GM19395 (cell line): ENCODE data around the gene MKKS.

Experiments
- ATAC-seq: cut with Tn5 transposase; IDR thresholded peaks from one replicate; pipeline ENCODE4 v1.9.1; 2021; ENCODE audit warnings: mild to moderate bottlenecking, moderate library complexity; ENCODE audit not compliant: unreplicated experiment

Gene MKKS

GRCh38 chr20:10433623-10434466 is at the start of gene MKKS:
Gene MKKS, minus strand, starts transcription at chr20:10434222. Its CDS starts 20,708 bp downstream, at chr20:10413514.
- peak; percentile 58 for ATAC-seq

- no peak for ATAC-seq
Observed at GRCh38 chr20:10483691-10484090, 49.7 kb upstream of the MKKS start.

GRCh38 chr20:10481676-10482075 is 47.7 kb upstream of the MKKS start:
- ATAC-seq: no peak

GRCh38 chr20:10478930-10479329 is 44.9 kb upstream of the MKKS start:
- no peak for ATAC-seq

GRCh38 chr20:10478205-10478604 is 44.2 kb upstream of the MKKS start:
- peak; percentile 73 for ATAC-seq

- ATAC-seq: peak; percentile 82
Observed at GRCh38 chr20:10476319-10476724, 42.3 kb upstream of the MKKS start.

GRCh38 chr20:10475225-10475624 is 41.2 kb upstream of the MKKS start:
- no peak for ATAC-seq

GRCh38 chr20:10474606-10475184 is 40.7 kb upstream of the MKKS start:
- no peak for ATAC-seq

- no peak for ATAC-seq
Observed at GRCh38 chr20:10472871-10473270, 38.8 kb upstream of the MKKS start.

- ATAC-seq: no peak
Observed at GRCh38 chr20:10470276-10470675, 36.3 kb upstream of the MKKS start.

GRCh38 chr20:10469599-10469998 is 35.6 kb upstream of the MKKS start:
- no peak for ATAC-seq

GRCh38 chr20:10469056-10469455 is 35.0 kb upstream of the MKKS start:
- ATAC-seq: no peak

- no peak for ATAC-seq
Observed at GRCh38 chr20:10468340-10468845, 34.4 kb upstream of the MKKS start.

GRCh38 chr20:10467681-10468339 is 33.8 kb upstream of the MKKS start:
- no peak for ATAC-seq

GRCh38 chr20:10466855-10467254 is 32.8 kb upstream of the MKKS start:
- no peak for ATAC-seq

GRCh38 chr20:10466325-10466724 is 32.3 kb upstream of the MKKS start:
- no peak for ATAC-seq

- ATAC-seq: no peak
Observed at GRCh38 chr20:10465135-10465534, 31.1 kb upstream of the MKKS start.

- no peak for ATAC-seq
Observed at GRCh38 chr20:10463622-10464021, 29.6 kb upstream of the MKKS start.

GRCh38 chr20:10462516-10462915 is 28.5 kb upstream of the MKKS start:
- ATAC-seq: no peak

- ATAC-seq: no peak
Observed at GRCh38 chr20:10461495-10461894, 27.5 kb upstream of the MKKS start.

- peak; percentile 49 for ATAC-seq
Observed at GRCh38 chr20:10454151-10454750, 20.2 kb upstream of the MKKS start.
